WTC11 (cell line): Measurements from ENCODE around the gene HPCAL1. TPM values are rescaled to one million over a fixed set of nuclear protein-coding genes. Genes with fewer than 3 reads are reported as not detected.

Experiments
- ATAC-seq: fragments of 200-7000 bp; cut with Tn5 transposase; 2 replicates; pipeline ENCODE4 v1.10.0; 2021; ENCODE audit warnings: mild to moderate bottlenecking, moderate library complexity
- CTCF ChIA-PET: fragments of 300-600 bp; sonication (Branson Sonifier 250); formaldehyde crosslinking; loops from one replicate; lab custom pipeline; 2021; ENCODE audit warnings: antibody characterized with exemption; lab: Charles Lee
- POLR2A ChIA-PET: fragments of 350-600 bp; sonication (Branson Sonifier 250); formaldehyde crosslinking; loops from one replicate; lab custom pipeline; 2021; ENCODE audit warnings: antibody characterized with exemption; lab: Charles Lee
- DNase-seq: peaks from one replicate; pipeline ENCODE4 v3.0.0; 2021; ENCODE audit warnings: low spot score
- H3K27ac Mint-ChIP-seq: 2 replicates; pipeline ENCODE4 v1.8.0; 2021; ENCODE audit warnings: mixed read lengths
- H3K27me3 Mint-ChIP-seq: 2 replicates; pipeline ENCODE4 v1.8.0; 2021; ENCODE audit warnings: low read depth, mild to moderate bottlenecking, moderate library complexity, mixed read lengths
- H3K36me3 Mint-ChIP-seq: 2 replicates; pipeline ENCODE4 v1.8.0; 2021; ENCODE audit warnings: mixed read lengths
- H3K4me1 Mint-ChIP-seq: 2 replicates; pipeline ENCODE4 v1.8.0; 2022; ENCODE audit warnings: mixed read lengths
- H3K4me3 Mint-ChIP-seq: 2 replicates; pipeline ENCODE4 v1.8.0; 2021; ENCODE audit warnings: mild to moderate bottlenecking, moderate library complexity, mixed read lengths
- H3K9me3 Mint-ChIP-seq: 2 replicates; pipeline ENCODE4 v1.8.0; 2021; ENCODE audit warnings: mixed read lengths
- CBFB ChIP-seq: sonication (generic); formaldehyde crosslinking; IDR thresholded peaks from 2 replicates; pipeline ENCODE4 v1.8.1; 2022; ENCODE audit warnings: mild to moderate bottlenecking, low read depth, missing genetic modification reagents
- CREB1 ChIP-seq: sonication (generic); formaldehyde crosslinking; IDR thresholded peaks from 2 replicates; pipeline ENCODE4 v1.8.0; 2023; ENCODE audit warnings: mild to moderate bottlenecking, missing genetic modification reagents
- E2F1 ChIP-seq: sonication (generic); formaldehyde crosslinking; IDR thresholded peaks from 2 replicates; pipeline ENCODE4 v1.8.0; 2022; ENCODE audit warnings: mild to moderate bottlenecking, missing genetic modification reagents
- ELF4 ChIP-seq: sonication (generic); formaldehyde crosslinking; IDR thresholded peaks from 2 replicates; pipeline ENCODE4 v1.8.1; 2022; ENCODE audit warnings: low read depth, mild to moderate bottlenecking, moderate library complexity, missing genetic modification reagents
- FOXJ3 ChIP-seq: sonication (generic); formaldehyde crosslinking; IDR thresholded peaks from 2 replicates; pipeline ENCODE4 v1.9.0; 2021; ENCODE audit warnings: missing genetic modification reagents, mild to moderate bottlenecking, borderline replicate concordance
- FOXK1 ChIP-seq: sonication (generic); formaldehyde crosslinking; IDR thresholded peaks from 2 replicates; pipeline ENCODE4 v1.8.0; 2022; ENCODE audit warnings: mild to moderate bottlenecking, moderate library complexity, missing genetic modification reagents
- GTF2I ChIP-seq: fragments of 250-450 bp; sonication (Bioruptor Pico); conservative IDR thresholded peaks from 2 replicates; pipeline ENCODE4 v1.4.0; 2021; ENCODE audit warnings: mild to moderate bottlenecking
- HMGA2 ChIP-seq: fragments of 250-450 bp; sonication (Bioruptor Pico); IDR thresholded peaks from 2 replicates; pipeline ENCODE4 v1.4.0; 2021; ENCODE audit warnings: mild to moderate bottlenecking, moderate library complexity
- IRF2 ChIP-seq: sonication (generic); formaldehyde crosslinking; IDR thresholded peaks from 2 replicates; pipeline ENCODE4 v1.8.0; 2022; ENCODE audit warnings: low read depth, missing genetic modification reagents, borderline replicate concordance
- JAZF1 ChIP-seq: fragments of 250-450 bp; sonication (Bioruptor Pico); IDR thresholded peaks from 2 replicates; pipeline ENCODE4 v1.9.0; 2021; ENCODE audit warnings: moderate library complexity, mild to moderate bottlenecking, inconsistent platforms
- JUN ChIP-seq: sonication (generic); formaldehyde crosslinking; IDR thresholded peaks from 2 replicates; pipeline ENCODE4 v1.8.0; 2023; ENCODE audit warnings: mild to moderate bottlenecking, missing genetic modification reagents
- NFATC4 ChIP-seq: fragments of 250-450 bp; sonication (Bioruptor Pico); IDR thresholded peaks from 2 replicates; pipeline ENCODE4 v1.9.0; 2021; ENCODE audit warnings: mild to moderate bottlenecking
- NFE2L1 ChIP-seq: sonication (generic); formaldehyde crosslinking; IDR thresholded peaks from 2 replicates; pipeline ENCODE4 v1.8.1; 2023; ENCODE audit warnings: missing genetic modification reagents
- RORB ChIP-seq: fragments of 250-450 bp; sonication (Bioruptor Pico); IDR thresholded peaks from 2 replicates; pipeline ENCODE4 v1.9.0; 2021; ENCODE audit warnings: mild to moderate bottlenecking
- SMAD3 ChIP-seq: sonication (generic); formaldehyde crosslinking; IDR thresholded peaks from 2 replicates; pipeline ENCODE4 v1.8.0; 2022; ENCODE audit warnings: missing genetic modification reagents, mild to moderate bottlenecking, borderline replicate concordance
- SOX15 ChIP-seq: fragments of 250-450 bp; sonication (Bioruptor Pico); IDR thresholded peaks from 2 replicates; pipeline ENCODE4 v1.9.0; 2021; ENCODE audit warnings: mild to moderate bottlenecking
- USF1 ChIP-seq: sonication (generic); formaldehyde crosslinking; IDR thresholded peaks from 2 replicates; pipeline ENCODE4 v1.8.0; 2022; ENCODE audit warnings: mild to moderate bottlenecking, missing genetic modification reagents
- ZNF138 ChIP-seq: sonication (generic); formaldehyde crosslinking; conservative IDR thresholded peaks from 2 replicates; pipeline ENCODE4 v1.8.1; 2022; ENCODE audit warnings: mild to moderate bottlenecking, moderate library complexity, missing genetic modification reagents
- ZNF219 ChIP-seq: sonication (generic); formaldehyde crosslinking; IDR thresholded peaks from 2 replicates; pipeline ENCODE4 v1.8.0; 2023; ENCODE audit warnings: missing genetic modification reagents, mild to moderate bottlenecking, borderline replicate concordance
- ZNF396 ChIP-seq: fragments of 250-450 bp; sonication (Bioruptor Pico); IDR thresholded peaks from 2 replicates; pipeline ENCODE4 v1.8.0; 2021; ENCODE audit warnings: mild to moderate bottlenecking, moderate library complexity, borderline replicate concordance
- total RNA-seq: library from RNA; stranded (reverse); gene quantifications from 3 replicates; pipeline ENCODE4 v1.2.3, GENCODE V29; 2021
- TF ChIP-seq, protein P1 (sequence below): sonication (generic); formaldehyde crosslinking; IDR thresholded peaks from 2 replicates; pipeline ENCODE4 v1.8.1; 2022; ENCODE audit warnings: mild to moderate bottlenecking, missing genetic modification reagents, moderate library complexity, borderline replicate concordance
- TF ChIP-seq, protein P2 (sequence below): sonication (generic); formaldehyde crosslinking; IDR thresholded peaks from 2 replicates; pipeline ENCODE4 v1.8.1; 2022; ENCODE audit warnings: low read depth, missing genetic modification reagents, borderline replicate concordance
- TF ChIP-seq, protein P3 (sequence below): sonication (generic); formaldehyde crosslinking; conservative IDR thresholded peaks from 2 replicates; pipeline ENCODE4 v1.8.1; 2023; ENCODE audit warnings: mild to moderate bottlenecking, low read depth, missing genetic modification reagents, moderate library complexity

Gene HPCAL1
- total RNA-seq, 1 experiment from 2014 or later, result 11.8 TPM

- Mint-ChIP-seq H3K27me3 (no peaks in the 10 kb centered on the region; the same call in 1 of the 2 replicates), H3K9me3 (no peaks in the 10 kb centered on the region)
- POLR2A ChIA-PET, result no interaction called here
Measured at GRCh38 chr2:10465910-10466309, 163.2 kb downstream of the HPCAL1 start.

DNA sequence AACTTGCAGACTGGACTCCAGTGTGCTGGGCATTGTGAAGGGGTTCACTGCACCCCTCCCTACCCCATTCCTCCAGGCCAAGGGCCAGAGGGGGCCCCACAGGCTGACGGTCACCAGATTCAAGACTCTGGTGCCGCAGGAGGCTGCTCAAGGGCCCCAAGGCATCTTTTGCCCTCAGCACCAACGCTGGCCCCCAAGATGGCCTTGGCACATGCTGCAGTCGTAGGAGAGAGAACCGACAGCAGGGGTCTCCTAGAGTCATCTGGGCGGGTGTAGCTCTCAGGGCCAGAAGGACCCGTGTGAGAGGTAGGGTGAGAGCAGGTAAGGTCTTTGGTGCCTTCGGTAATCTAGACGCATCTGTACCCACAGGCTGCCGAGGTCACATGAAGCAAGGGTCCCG, 164.1 kb downstream of the HPCAL1 start:
- H3K27me3 Mint-ChIP-seq, result no peaks in the 10 kb centered on the region; the same call in 1 of the 2 replicates
- ChIA-PET CTCF (interaction anchor here (0.5 to 1.5 kb wide), 6 partner anchors 26 to 193 kb away, joined by 3 to 7 read pairs (median 4); no protein-coding TSS in a partner anchor), POLR2A (no interaction called here)
- H3K9me3 Mint-ChIP-seq, result no peaks in the 10 kb centered on the region
- H3K36me3 Mint-ChIP-seq, result no peaks in the 10 kb centered on the region
- TF ChIP-seq, protein P1, sequence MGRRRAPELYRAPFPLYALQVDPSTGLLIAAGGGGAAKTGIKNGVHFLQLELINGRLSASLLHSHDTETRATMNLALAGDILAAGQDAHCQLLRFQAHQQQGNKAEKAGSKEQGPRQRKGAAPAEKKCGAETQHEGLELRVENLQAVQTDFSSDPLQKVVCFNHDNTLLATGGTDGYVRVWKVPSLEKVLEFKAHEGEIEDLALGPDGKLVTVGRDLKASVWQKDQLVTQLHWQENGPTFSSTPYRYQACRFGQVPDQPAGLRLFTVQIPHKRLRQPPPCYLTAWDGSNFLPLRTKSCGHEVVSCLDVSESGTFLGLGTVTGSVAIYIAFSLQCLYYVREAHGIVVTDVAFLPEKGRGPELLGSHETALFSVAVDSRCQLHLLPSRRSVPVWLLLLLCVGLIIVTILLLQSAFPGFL (CRISPR knock-in tag), result no peak
- no peak for TF ChIP-seq CBFB (CRISPR knock-in tag)
- TF ChIP-seq SOX15 (CRISPR knock-in tag), result no peak
- TF ChIP-seq USF1 (CRISPR knock-in tag), result no peak
- no peak for TF ChIP-seq NFATC4 (CRISPR knock-in tag)
- TF ChIP-seq HMGA2 (CRISPR knock-in tag), result no peak
- TF ChIP-seq RORB, result no peak
- TF ChIP-seq FOXJ3 (CRISPR knock-in tag), result no peak
- no peak for TF ChIP-seq JUN (CRISPR knock-in tag)
- no peak for TF ChIP-seq IRF2 (CRISPR knock-in tag)
- TF ChIP-seq, protein P2, sequence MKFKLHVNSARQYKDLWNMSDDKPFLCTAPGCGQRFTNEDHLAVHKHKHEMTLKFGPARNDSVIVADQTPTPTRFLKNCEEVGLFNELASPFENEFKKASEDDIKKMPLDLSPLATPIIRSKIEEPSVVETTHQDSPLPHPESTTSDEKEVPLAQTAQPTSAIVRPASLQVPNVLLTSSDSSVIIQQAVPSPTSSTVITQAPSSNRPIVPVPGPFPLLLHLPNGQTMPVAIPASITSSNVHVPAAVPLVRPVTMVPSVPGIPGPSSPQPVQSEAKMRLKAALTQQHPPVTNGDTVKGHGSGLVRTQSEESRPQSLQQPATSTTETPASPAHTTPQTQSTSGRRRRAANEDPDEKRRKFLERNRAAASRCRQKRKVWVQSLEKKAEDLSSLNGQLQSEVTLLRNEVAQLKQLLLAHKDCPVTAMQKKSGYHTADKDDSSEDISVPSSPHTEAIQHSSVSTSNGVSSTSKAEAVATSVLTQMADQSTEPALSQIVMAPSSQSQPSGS (CRISPR knock-in tag), result no peak
- TF ChIP-seq SMAD3 (CRISPR knock-in tag), result no peak
- no peak for TF ChIP-seq NFE2L1 (CRISPR knock-in tag)
- no peak for TF ChIP-seq FOXK1 (CRISPR knock-in tag)
- TF ChIP-seq ELF4 (CRISPR knock-in tag), result no peak
- no peak for TF ChIP-seq GTF2I (CRISPR knock-in tag)
- TF ChIP-seq CREB1 (CRISPR knock-in tag), result no peak
- no peak for TF ChIP-seq JAZF1
- TF ChIP-seq ZNF219 (CRISPR knock-in tag), result no peak
- DNase-seq (no peak), ATAC-seq (peak; percentile 44; the same call in 1 of the 2 replicates)
- H3K4me1 Mint-ChIP-seq, result no peaks in the 10 kb centered on the region
- no peak overlapping the region for H3K4me3 Mint-ChIP-seq
- no peak overlapping the region for H3K27ac Mint-ChIP-seq

More at GRCh38 chr2:10465910-10466309, 163.2 kb downstream of the HPCAL1 start:
- Mint-ChIP-seq H3K4me1 (no peaks in the 10 kb centered on the region), H3K27ac (no peak overlapping the region), H3K4me3 (no peak overlapping the region), H3K36me3 (no peaks in the 10 kb centered on the region)
- TF ChIP-seq SMAD3 (CRISPR knock-in tag) (no peak), ZNF396 (CRISPR knock-in tag) (no peak), ZNF138 (CRISPR knock-in tag) (no peak), E2F1 (CRISPR knock-in tag) (no peak)
- TF ChIP-seq, protein P3, sequence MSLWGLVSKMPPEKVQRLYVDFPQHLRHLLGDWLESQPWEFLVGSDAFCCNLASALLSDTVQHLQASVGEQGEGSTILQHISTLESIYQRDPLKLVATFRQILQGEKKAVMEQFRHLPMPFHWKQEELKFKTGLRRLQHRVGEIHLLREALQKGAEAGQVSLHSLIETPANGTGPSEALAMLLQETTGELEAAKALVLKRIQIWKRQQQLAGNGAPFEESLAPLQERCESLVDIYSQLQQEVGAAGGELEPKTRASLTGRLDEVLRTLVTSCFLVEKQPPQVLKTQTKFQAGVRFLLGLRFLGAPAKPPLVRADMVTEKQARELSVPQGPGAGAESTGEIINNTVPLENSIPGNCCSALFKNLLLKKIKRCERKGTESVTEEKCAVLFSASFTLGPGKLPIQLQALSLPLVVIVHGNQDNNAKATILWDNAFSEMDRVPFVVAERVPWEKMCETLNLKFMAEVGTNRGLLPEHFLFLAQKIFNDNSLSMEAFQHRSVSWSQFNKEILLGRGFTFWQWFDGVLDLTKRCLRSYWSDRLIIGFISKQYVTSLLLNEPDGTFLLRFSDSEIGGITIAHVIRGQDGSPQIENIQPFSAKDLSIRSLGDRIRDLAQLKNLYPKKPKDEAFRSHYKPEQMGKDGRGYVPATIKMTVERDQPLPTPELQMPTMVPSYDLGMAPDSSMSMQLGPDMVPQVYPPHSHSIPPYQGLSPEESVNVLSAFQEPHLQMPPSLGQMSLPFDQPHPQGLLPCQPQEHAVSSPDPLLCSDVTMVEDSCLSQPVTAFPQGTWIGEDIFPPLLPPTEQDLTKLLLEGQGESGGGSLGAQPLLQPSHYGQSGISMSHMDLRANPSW (CRISPR knock-in tag), result no peak
- CTCF ChIA-PET, result no interaction called here
- DNase-seq (no peak), ATAC-seq (no peak)
